NB4 (cell line): ENCODE measurements around the gene PGM2.

Experiments used
- DNase-seq: peaks from one replicate; pipeline ENCODE4 v3.0.0; 2010; ENCODE audit warnings: low read depth
- H3K4me3 ChIP-seq: one replicate; pipeline ENCODE4 v1.5.1; 2011; ENCODE audit warnings: mild to moderate bottlenecking, low read depth, low read length, moderate library complexity
- MYC ChIP-seq: IDR thresholded peaks from 2 replicates; pipeline ENCODE4 v1.6.1; 2011; ENCODE audit warnings: low read depth, low read length
- POLR2A ChIP-seq: IDR thresholded peaks from 2 replicates; pipeline ENCODE4 v1.6.1; 2011; ENCODE audit warnings: mild to moderate bottlenecking; ENCODE audit not compliant: insufficient read length; ENCODE audit errors: extremely low read depth
- TF ChIP-seq, protein P1 (sequence below): IDR thresholded peaks from one replicate; pipeline ENCODE4 v1.5.1; 2012; ENCODE audit warnings: low read depth, low read length
- TF ChIP-seq, protein P2 (sequence below): IDR thresholded peaks from 2 replicates; pipeline ENCODE4 v1.6.1; 2011; ENCODE audit warnings: low read depth, low read length

PGM2 gene

DNA sequence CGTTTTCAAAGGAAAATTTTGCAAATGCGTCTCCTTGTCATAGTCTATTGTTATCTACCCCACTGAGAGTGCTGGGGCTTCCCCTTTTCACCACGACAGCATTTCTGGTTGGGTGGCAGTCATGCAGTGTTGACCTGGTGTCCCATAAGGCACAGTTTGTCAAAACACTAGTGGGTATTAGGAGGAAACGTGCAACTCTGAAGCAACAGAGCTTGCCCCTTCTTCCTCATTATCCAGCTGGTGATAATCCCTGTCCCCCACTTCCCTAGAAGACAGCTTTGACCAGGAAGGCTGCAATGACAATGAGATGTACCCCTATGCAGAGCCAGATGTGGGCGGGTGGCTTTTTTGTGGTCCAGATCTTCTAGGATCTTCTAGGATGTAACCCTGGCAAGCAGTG is 66.2 kb downstream of the PGM2 start:
- TF ChIP-seq, protein P1, sequence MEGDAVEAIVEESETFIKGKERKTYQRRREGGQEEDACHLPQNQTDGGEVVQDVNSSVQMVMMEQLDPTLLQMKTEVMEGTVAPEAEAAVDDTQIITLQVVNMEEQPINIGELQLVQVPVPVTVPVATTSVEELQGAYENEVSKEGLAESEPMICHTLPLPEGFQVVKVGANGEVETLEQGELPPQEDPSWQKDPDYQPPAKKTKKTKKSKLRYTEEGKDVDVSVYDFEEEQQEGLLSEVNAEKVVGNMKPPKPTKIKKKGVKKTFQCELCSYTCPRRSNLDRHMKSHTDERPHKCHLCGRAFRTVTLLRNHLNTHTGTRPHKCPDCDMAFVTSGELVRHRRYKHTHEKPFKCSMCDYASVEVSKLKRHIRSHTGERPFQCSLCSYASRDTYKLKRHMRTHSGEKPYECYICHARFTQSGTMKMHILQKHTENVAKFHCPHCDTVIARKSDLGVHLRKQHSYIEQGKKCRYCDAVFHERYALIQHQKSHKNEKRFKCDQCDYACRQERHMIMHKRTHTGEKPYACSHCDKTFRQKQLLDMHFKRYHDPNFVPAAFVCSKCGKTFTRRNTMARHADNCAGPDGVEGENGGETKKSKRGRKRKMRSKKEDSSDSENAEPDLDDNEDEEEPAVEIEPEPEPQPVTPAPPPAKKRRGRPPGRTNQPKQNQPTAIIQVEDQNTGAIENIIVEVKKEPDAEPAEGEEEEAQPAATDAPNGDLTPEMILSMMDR = no peak
- no peak for TF ChIP-seq POLR2A
- TF ChIP-seq, protein P2, sequence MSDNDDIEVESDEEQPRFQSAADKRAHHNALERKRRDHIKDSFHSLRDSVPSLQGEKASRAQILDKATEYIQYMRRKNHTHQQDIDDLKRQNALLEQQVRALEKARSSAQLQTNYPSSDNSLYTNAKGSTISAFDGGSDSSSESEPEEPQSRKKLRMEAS = no peak
- TF ChIP-seq MYC = no peak
- H3K4me3 ChIP-seq = no peak overlapping the region
- peak; percentile 59 for DNase-seq

DNA sequence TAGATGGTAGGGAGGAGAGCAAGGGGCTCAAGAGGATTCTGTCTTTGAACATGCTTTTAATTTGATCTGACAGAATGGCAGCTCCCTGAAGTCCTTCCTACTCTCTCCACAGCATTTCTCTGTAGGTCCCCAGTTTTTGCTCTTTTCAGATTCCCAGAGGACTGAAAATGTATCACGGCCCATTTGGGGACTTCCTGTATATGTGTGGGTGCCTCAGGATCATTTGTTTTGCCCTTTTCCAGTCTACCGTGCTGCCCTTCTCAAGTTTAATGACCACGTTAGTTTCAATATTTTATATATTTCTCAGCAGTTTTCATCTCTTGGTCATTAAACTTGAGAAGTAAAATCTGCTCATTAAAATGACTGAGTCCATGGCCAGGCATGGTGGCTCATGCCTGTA is 66.7 kb downstream of the PGM2 start:
- TF ChIP-seq MYC = no peak
- TF ChIP-seq POLR2A = no peak
- TF ChIP-seq, protein P1 = no peak
- TF ChIP-seq, protein P2 = no peak
- H3K4me3 ChIP-seq = no peak overlapping the region
- no peak for DNase-seq

DNA sequence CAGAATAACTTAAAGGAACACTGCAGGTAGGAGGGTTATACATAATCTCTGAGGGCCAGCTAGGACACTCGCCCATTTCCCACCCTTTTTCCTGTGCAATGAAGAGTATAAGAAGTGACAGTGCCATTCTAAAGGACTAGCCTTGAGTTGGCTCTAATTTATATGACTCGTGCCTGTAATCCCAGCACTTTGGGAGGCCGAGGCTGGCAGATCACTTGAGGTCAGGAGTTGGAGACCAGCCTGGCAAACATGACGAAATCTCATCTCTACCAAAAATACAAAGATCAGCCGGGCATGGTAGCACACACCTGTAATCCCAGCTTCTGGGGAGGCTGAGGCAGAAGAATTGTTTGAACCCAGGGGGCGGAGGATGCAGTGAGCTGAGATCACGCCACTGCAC is 68.8 kb downstream of the PGM2 start:
- no peak for TF ChIP-seq MYC
- TF ChIP-seq, protein P2 = no peak
- no peak for TF ChIP-seq POLR2A
- TF ChIP-seq, protein P1 = no peak
- no peak for DNase-seq
- H3K4me3 ChIP-seq = no peak overlapping the region

DNA sequence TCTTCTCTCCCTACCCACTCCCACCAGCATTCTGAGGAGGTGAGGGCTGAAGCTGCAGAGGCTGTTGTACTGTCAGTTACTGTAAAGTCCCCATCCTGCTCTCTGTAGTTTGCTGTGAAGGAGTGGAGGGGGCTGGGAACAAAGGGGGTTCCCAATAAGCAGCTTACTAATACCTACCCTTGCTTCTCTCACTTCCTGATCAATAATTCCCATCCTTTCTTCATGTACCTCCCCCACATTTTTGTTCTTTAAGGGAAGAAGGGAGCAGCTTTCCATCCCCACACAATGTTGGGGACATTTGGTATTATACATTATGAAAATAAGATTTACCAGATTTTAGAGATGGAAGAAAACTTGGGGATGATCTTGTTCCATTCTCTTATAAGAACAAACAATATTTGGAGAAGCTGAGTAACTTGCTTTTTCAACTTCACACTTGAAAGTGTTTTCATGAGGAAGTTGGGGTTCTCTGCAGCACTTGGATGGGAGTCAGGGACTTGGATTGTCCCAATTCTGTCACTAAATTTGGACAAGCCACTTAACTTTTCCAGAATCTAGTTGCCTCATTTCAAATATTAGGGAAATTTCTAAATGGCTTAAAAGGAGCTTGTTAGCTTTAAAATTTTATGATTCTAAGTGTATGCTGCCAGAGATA is 69.8 kb downstream of the PGM2 start:
- no peak overlapping the region for H3K4me3 ChIP-seq
- TF ChIP-seq, protein P1 = no peak
- TF ChIP-seq POLR2A = no peak
- TF ChIP-seq MYC = no peak
- TF ChIP-seq, protein P2 = no peak
- no peak for DNase-seq

DNA sequence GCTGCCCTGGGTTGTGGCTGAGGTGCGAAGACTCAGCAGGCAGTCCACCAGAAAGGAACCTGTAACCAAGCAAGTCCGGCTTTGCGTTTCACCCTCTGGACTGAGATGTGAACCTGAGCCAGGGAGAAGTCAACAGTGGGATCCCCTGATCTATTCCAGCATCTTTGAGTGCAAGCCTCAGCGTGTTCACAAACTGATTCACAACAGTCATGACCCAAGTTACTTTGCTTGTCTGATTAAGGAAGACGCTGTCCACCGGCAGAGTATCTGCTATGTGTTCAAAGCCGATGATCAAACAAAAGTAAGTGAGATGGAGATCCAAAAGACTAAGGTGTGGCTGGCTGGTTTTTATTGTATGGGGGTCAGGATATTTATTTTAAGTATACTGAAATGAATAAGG is 75.7 kb downstream of the PGM2 start:
- H3K4me3 ChIP-seq = no peak overlapping the region
- TF ChIP-seq, protein P1 = no peak
- no peak for DNase-seq
